ENCODE measurements around the gene GPC6.

- TF ChIP-seq CTCF (IDR thresholded peaks at IDR 0.05; ENCODE audit: low read length) (no peak), EZH2phosphoT487 (IDR thresholded peaks at IDR 0.05; ENCODE audit: low read length) (no peak), EZH2 (optimal IDR thresholded peaks at IDR 0.05; ENCODE audit: low read depth, low read length) (no peak)
These were observed 902.9 kb downstream of the GPC6 start for GRCh38 chr13:94129490-94129894.
